PC-3 (cell line): ENCODE measurements around the gene C6orf136.

Experiments
- CTCF ChIP-seq: fragments of 300-600 bp; sonication (generic); conservative IDR thresholded peaks from 2 replicates; pipeline ENCODE4 v1.5.1; 2017; ENCODE audit warnings: antibody characterized with exemption, low read depth, mild to moderate bottlenecking, low read length
- EZH2 ChIP-seq: fragments of 300-600 bp; sonication (generic); IDR thresholded peaks from one replicate; pipeline ENCODE4 v1.6.1; 2017; ENCODE audit warnings: antibody characterized with exemption, mild to moderate bottlenecking, low read length; ENCODE audit not compliant: unreplicated experiment

DNA sequence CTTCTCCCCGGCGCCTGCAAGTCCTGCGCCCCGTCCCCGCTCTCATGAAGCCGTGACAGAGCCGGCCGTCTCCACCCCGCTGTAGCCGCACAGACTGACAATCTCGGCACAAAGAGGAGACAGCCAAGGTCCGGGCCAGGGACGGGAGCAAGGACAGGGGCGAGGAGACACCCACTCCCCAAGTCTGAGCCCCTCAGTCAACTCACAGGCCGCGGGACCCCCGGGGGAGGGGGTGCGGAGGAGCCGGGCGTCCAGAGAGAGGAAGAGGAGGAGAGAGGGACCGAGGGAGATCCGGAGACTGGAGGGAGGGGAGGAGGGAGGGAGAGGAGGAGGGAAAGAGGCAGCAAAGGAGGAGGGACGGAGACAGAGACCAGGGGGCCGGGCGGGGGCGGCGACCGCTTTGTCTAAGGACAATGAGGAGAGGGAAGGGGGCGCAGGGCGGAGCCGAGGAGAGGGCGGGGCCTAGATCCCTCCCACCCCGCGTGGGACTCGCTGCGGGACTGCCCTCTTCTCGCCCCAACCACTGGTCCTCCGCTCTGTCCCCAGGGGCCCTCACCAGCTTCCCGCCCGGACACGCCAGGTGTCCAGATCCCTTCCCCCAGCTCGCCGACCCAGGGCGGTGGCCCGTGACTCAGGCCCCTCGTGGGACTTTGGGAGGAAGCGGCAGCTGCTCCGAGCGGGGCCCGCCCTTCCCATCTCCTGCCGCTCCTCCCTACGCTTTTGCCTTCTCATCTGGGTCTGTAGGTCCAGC lies 40.1 kb downstream of the C6orf136 start:
- no peak for TF ChIP-seq CTCF
- no peak for TF ChIP-seq EZH2
